Fibroblast of lung (primary cell): Measurements from ENCODE around the gene JADE2.

Experiments
- EZH2 ChIP-seq: IDR thresholded peaks from 2 replicates; pipeline ENCODE4 v1.5.1; 2012; ENCODE audit warnings: low read length, control low read depth, mild to moderate bottlenecking; ENCODE audit errors: missing control alignments
- TF ChIP-seq, protein P1 (sequence below), 2 donors: IDR thresholded peaks in 1 of 2; conservative IDR thresholded peaks in 1 of 2; 1 replicate in 1 of 2; 2 replicates in 1 of 2; pipeline ENCODE4 v1.5.1; 2011 to 2012; ENCODE audit warnings: low read length in 2 of 2, control low read depth in 1 of 2, inconsistent platforms in 1 of 2, low read depth in 1 of 2, mild to moderate bottlenecking in 1 of 2

DNA sequence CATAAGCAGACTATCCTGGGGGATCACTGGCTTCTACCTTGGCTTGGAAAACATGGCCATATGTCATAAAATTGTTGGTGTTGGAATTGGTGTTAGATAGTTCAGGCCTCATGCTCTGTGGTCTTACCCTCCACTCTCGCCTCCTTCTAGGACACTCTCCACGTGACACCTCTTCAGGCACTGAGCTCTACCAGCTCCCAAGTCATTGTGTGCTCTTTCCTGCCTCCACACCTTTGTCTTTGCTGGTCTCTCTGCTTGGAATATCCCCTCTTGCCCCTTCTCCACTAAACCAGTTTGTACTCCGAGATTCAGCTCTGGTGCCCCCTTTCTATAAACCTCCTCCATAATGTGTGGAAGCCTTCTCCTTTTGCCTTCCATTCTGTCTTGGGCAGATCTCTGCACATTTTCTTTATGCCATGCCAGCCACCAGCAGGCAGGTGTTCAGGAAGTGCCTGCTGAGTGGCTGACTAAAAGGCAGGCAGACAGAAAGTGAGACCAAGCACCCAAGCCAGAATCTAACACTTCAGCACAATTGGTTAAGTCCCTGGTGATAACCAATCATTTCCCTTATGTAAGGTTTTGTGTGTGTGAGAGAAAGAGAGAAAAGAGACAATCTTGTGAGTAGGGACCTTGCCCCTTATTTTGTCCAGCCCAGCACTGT lies 69.5 kb downstream of the JADE2 start:
- TF ChIP-seq, protein P1, sequence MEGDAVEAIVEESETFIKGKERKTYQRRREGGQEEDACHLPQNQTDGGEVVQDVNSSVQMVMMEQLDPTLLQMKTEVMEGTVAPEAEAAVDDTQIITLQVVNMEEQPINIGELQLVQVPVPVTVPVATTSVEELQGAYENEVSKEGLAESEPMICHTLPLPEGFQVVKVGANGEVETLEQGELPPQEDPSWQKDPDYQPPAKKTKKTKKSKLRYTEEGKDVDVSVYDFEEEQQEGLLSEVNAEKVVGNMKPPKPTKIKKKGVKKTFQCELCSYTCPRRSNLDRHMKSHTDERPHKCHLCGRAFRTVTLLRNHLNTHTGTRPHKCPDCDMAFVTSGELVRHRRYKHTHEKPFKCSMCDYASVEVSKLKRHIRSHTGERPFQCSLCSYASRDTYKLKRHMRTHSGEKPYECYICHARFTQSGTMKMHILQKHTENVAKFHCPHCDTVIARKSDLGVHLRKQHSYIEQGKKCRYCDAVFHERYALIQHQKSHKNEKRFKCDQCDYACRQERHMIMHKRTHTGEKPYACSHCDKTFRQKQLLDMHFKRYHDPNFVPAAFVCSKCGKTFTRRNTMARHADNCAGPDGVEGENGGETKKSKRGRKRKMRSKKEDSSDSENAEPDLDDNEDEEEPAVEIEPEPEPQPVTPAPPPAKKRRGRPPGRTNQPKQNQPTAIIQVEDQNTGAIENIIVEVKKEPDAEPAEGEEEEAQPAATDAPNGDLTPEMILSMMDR (conservative IDR thresholded peaks at IDR 0.05 in 1 of 2, IDR thresholded peaks at IDR 0.05 in 1 of 2; ENCODE audit: low read depth in 1 of 2, low read length in 2 of 2) = no peak
- no peak for TF ChIP-seq EZH2
